Activated CD4-positive, alpha-beta T cell treated with anti-CD3 and anti-CD28 coated beads, Interleukin-10, Interleukin-2, amounts not matched to agents 100 ng/mL and 50 ng/mL, durations not matched to agents 16 hours and 8 hours (primary cell): ENCODE measurements around the gene MRAS.
"Not testable (repeated sequence)": the region's sequence is repeated elsewhere in the genome, so short reads cannot be mapped to it uniquely, and the experiment has no call there.

Experiments used
- DNase-seq: peaks from one replicate; pipeline ENCODE4 v3.0.0-alpha.2; 2020

Gene MRAS

DNA sequence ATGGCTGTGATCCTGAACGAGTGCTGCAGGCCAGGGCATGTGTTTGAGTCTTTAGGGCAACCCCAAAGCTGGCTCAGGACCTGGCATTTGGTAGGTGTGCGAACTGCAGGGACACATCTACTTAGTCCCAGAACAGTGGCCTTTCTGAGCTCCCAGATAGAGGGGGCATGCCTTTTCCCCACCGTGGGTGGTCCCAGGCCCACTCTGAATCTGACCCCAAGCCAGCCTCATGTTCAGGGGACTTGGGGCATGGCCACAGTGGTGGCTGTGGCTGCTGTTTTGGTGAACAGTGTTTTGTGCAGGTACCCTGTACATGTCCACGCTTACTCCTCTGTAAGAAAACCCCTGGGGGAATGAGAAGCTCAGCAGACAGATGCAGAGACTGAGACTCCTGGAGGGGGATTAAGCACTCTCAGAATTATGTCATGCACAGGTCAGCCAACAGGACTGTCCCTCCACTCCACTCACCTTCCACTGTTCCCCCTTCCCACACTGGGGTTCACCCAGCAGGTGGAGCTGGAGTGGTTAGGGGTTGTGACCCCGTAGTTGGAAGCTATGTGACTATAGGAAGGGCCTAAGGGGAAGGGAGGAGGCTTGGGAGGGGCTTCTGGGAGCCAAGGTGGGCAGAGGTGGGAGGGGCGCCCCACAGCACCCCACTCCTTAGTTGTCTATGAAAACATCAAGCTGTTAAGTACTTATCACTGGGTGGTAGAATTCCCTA, 102.5 kb downstream of the MRAS start:
- no peak for DNase-seq

DNA sequence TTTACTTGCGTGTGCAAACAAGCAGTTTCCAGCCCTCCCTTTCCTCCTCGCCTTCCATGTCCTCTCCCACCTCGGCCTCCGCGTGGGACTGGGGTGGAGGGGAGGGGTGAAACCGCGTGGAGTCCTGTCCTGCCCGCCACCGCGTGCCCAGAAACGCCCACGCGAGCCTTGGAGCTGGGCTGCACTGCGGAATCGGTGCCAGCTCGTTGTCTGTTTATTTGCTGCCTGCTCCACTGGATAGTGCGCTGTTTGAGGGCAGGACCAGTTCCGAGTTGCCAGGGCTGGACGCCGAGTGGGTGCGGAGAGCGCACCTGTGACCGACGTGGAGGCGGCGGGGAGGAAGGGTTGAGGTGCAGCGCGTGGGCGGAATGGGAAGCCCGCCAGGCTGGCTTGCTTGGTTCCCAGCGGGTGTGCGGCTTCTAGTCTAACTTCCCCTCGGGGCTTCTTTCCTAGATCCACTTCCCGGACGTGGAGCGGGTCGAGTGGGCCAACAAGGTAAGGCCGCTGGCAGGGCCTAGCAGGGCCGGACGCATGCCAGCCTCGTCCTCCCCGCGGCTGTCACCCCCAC, 103.3 kb downstream of the MRAS start:
- no peak for DNase-seq

DNA sequence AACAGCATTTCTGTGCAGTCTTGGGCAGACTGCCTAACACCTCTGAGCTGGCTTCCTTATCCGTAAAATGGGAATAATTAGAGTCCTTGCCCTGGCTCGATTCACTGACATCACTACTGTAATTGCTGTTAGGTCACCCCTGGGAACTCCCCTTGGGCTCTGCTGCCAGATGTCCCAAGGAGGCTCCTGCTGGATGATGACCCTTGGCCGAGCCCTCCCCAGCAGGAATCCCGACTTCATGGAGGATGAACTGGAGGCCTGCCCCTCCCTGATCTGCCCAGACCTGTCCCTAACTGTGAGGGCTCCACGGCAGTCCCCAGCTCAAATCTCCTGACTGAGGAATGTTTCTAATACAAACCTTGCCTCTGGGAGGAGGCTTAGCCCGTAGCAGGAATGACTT, 104.1 kb downstream of the MRAS start:
- no peak for DNase-seq

DNA sequence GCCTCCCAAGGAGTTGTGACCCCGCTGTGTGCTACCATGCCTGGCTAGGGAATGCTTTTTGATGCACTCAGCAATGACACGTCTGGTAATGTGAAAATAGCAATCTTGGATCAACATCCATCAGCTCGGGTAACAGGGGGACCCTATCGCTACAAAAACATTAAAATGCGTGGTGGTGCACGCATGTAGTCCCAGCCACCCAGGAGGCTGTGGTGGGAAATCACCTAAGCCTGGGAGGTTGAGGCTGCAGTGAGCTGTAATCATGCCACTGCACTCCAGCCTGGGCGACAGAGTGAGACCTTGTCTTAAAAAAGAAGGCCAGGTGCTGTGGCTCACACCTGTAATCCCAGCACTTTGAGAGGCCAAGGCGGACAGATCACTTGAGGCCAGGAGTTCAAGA, 105.6 kb downstream of the MRAS start:
- not testable (repeated sequence) for DNase-seq
